Measurements from ENCODE around the gene TRPV6.

TRPV6 gene

DNA sequence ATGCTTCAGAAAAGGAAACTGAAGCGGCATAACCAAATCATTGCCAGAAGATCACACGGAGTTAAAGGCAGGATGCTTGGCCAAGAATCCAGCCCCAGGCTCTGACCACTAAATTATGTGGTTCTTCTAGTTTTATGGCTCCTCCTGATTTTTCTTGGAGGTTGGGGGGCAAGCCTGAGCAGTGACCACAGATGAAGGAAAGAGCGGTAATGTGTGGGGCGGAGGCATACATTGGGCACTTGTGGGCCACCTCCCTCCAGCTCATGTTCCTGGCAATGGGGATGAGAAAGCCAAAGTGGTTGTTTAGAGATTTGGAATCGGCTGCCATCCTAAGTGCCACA is 3.2 kb downstream of the TRPV6 start:
- FAIRE-seq: no peak

DNA sequence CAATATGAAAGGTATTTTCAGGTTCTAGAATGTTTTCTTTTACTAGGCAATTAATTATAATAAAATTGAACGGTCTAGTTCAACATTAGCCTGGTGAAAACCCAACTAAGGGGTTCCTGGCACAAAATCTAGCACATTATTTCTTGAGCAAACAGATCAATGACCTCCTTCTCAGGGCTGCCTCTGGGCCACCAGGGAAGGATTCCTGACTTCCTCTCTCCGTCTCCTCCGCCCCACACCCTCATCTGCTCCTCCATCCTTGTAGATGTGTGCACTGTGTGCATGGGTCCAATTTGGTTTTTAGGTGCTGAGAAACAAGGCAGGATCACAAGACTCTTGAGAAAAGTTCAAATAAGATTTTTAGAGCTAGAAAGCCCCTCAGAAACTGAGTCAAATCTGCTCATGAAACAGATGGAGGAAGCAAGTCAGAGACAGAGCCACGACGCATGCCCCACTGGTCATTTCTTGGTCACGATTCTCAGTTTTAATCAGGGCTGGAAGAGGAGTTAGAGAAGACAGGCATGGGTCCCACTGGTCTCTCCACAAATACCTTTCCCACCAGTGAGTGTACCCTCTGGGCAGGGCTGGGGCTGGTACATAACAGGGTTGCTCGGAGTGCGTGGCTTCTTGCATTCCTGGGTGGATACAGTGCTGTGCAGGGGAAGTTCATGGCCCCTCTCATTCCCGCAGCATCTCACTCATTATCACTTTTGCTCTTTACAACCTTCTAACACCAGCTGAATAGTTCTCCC is 3.8 kb downstream of the TRPV6 start:
- FAIRE-seq: no peak

DNA sequence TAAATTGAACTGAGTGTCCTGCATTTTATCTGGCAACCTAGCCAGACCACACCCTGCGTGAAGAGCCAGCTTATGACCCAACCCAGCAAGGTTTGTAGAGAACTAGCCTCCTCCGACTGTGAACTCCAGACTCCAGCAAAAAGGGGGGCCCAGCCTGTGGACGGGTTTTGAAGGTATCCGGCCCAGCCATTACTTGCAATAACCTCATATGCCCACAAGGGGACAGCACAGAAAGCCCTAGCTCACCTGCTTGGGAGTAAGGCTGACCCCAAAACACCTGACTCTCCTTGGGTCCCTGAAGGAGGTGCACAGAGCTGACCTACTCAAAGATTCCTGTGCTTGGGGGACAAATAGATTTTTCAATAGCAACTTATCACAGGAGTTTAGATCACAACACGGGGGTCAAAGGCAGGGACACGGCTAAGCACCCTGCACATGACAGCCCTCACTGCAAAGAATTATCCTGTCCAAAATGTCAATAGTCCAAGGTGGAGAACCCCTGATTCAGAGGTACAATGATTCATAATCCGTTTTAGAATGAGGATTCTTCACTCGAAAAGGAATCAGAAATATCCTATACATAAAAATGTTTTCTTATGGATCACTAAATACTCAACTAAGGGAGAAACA is 4.6 kb downstream of the TRPV6 start:
- FAIRE-seq: no peak

DNA sequence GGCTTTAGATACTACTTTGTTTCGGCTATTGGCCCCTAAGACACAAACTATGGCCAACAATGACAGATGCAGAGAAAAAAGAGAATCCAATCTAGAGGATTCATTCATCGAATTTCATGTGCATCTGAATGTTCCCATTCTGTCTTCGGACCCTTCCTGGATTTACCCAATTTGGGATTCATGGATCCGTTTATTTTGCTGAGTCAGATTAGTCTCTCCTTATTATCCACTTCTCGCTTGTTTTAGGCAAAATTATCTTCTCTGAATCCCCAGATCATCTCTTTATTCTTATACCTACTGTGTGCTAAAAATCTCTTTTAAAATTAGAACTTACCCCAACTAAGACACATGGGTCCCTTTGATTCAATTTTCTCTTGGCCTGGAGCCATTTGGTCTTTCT is 6.5 kb downstream of the TRPV6 start:
- FAIRE-seq: no peak

DNA sequence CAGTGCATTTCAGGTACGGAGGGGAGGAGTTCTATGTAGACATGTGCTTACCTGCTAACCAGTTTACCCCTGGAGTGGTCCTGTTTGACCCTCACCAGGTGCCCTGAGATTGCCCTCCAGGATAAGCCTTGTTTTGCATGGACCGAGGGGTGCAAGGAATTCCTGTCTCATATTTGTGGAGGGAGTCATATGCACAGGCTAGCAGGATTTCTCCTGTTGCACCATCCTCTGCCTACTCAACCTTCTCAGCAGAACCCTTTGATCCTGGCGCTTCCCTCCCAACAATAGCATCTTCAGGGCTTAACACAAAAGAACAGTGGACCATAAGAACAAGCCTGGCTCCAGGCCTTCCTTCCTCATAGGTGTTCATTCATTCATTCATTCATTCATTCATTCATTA is 7.2 kb downstream of the TRPV6 start:
- no peak for FAIRE-seq

GRCh38 chr7:142876991-142877910 is 8.3 kb downstream of the TRPV6 start:
- no peak for FAIRE-seq

GRCh38 chr7:142876236-142876960 is 9.1 kb downstream of the TRPV6 start:
- no peak for FAIRE-seq

- FAIRE-seq: no peak
Measured at GRCh38 chr7:142875456-142875855, 10.1 kb downstream of the TRPV6 start.

GRCh38 chr7:142874837-142875236 is 10.7 kb downstream of the TRPV6 start:
- no peak for FAIRE-seq

DNA sequence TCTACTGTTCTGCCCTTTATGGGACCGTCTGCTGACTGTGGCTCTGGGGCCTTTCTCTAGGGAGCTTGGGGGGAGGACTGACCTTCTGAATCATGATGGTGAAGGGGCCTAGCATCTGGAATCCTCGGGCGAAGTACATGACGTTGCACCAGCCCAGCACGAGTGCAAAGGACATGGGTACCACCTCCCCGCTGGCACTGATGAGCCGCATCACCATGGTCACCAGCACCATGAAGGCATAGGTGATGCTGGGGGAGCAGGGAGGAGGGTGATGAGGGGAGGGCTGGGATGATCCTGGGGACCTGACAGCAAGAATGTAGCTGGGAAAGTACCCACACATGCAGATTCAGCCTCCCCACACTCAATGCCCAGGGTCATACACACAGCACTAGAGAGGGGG is 11.1 kb downstream of the TRPV6 start:
- FAIRE-seq: no peak

DNA sequence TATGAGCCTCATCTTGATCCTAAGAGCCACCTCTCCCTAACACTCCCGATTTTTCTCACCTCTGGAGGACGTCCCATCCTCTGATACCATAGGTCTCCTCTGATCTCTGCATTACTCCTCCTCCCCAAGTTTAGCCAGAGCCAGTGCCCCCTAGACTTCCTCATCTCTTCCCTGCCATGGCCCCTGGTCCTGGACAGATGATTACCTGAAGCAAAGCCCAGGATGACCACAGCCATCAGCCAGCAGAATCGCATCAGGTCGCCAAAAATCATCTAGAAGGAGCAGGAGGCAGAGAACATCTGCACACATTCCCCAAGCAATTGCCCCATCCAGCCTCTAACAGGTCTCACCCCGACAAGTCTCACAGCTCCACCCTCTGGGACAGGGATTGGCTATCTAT is 11.7 kb downstream of the TRPV6 start:
- no peak for FAIRE-seq

- no peak for FAIRE-seq
Measured at GRCh38 chr7:142873281-142873784, 12.2 kb downstream of the TRPV6 start.

GRCh38 chr7:142872106-142872675 is 13.4 kb downstream of the TRPV6 start:
- FAIRE-seq: no peak

- FAIRE-seq: no peak
Measured at GRCh38 chr7:142871260-142872105, 14.1 kb downstream of the TRPV6 start.

DNA sequence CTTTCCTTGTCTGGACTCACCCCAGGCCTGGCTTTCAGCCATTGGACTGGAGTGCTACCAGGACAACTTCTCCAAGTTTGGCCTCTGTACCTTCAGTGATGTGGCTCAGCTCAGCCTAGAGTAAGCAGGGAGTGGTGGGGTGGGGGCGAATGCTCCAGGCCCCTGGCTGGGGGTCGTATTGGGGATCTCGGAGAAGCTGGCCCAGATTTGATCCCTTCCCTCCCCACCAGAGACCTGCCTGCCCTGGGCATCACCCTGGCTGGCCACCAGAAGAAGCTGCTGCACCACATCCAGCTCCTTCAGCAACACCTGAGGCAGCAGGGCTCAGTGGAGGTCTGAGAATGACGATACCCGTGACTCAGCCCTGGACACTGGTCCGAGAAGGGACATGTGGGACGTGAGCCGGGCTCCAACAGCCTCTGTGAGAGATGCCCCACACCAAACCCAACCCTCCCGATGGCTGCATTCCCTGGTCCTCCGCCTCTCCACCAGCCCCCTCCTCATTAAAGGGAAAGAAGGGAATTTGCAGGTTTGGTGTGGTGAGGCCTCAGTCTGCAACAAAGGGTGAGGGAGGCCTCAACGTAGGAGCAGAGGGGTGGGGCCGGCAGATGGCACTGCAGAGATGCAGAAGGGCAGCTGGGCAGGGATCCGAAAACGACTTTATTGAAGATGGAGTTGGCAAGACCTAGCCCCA is 14.8 kb downstream of the TRPV6 start:
- FAIRE-seq: no peak

- FAIRE-seq: no peak
Measured at GRCh38 chr7:142870147-142870559, 15.4 kb downstream of the TRPV6 start.

DNA sequence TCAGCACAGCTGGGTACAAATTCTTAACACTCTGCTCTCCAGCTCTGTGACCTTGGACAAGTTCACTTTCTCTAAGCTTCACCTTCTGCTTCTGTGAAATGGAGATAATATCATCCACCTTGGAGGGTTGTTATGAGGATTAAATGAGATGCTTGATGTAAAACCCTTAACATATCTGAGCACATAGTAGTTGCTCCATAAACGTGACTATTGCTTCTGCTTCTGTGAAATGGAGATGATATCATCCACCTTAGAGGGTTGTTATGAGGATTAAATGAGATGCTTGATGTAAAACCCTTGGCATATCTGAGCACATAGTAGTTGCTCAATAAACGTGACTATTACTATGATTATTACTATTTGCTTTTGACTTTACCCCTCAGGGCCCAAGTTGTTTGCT is 16.1 kb downstream of the TRPV6 start:
- FAIRE-seq: no peak

DNA sequence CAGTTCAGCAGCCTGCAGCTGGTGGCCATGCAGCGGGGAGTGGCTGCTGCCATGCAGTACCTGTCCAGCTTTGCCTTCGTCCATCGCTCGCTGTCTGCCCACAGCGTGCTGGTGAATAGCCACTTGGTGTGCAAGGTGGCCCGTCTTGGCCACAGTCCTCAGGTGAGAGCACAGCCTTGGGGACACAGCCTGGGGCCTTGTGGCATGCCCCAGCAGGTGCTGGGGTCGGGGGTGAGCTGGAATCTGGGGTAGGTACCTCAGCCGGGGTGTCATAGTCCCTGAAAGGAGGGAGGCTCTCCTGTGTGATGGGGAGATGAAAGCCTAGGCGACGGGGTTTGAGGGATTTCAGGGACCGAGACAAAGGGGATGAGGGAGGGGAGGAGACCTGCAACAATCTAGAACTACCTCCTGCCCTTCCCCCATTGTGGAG is 16.5 kb downstream of the TRPV6 start:
- no peak for FAIRE-seq

GRCh38 chr7:142868188-142868985 is 17.2 kb downstream of the TRPV6 start:
- no peak for FAIRE-seq

Data from G401.6 (cell line).